HFFc6 (cell line): ENCODE data around the gene STX1A. TPM values are rescaled to one million over a fixed set of nuclear protein-coding genes. Genes with fewer than 3 reads are reported as not detected.
"Not testable (repeated sequence)": the region's sequence is repeated elsewhere in the genome, so short reads cannot be mapped to it uniquely, and the experiment has no call there.

Experiments used
- DNase-seq: peaks from one replicate; pipeline ENCODE4 v3.0.0-alpha.2; 2018
- H3K27ac Mint-ChIP-seq: 2 replicates; pipeline ENCODE4 v1.8.0; 2020; ENCODE audit warnings: mild to moderate bottlenecking, mixed read lengths
- H3K27me3 Mint-ChIP-seq: 2 replicates; pipeline ENCODE4 v1.8.0; 2021; ENCODE audit warnings: mild to moderate bottlenecking, moderate library complexity, mixed read lengths; ENCODE audit not compliant: insufficient read depth
- H3K36me3 Mint-ChIP-seq: 2 replicates; pipeline ENCODE4 v1.8.0; 2021; ENCODE audit warnings: low read depth, mixed read lengths
- H3K4me1 Mint-ChIP-seq: 2 replicates; pipeline ENCODE4 v1.8.0; 2020; ENCODE audit warnings: low read depth, mixed read lengths
- H3K4me3 Mint-ChIP-seq: 2 replicates; pipeline ENCODE4 v1.8.0; 2020; ENCODE audit warnings: mild to moderate bottlenecking, moderate library complexity, mixed read lengths
- H3K9me3 Mint-ChIP-seq: 2 replicates; pipeline ENCODE4 v1.8.0; 2020; ENCODE audit warnings: mild to moderate bottlenecking, mixed read lengths
- CTCF ChIP-seq: fragments of 200-600 bp; sonication (generic); IDR thresholded peaks from 2 replicates; pipeline ENCODE4 v1.5.0; 2021; ENCODE audit warnings: antibody characterized with exemption, mild to moderate bottlenecking
- total RNA-seq, 6 experiments: library from RNA; stranded (reverse); fragmentation: NEBNext Ultra II Directional; extraction: Animal tissue kit (Norgen Biotek cat#: 25700); gene quantifications; 2 replicates in 1 of 6; 3 replicates in 5 of 6; pipeline ENCODE4 v1.2.3, GENCODE V29; 2021

STX1A gene
- total RNA-seq, 6 experiments from 2014 or later, result 9.6 to 14.7 (median 12.2) TPM

GRCh38 chr7:73718438-73718881 is 1.0 kb downstream of the STX1A start:
- Mint-ChIP-seq H3K27ac (peak overlapping the region; percentile 96), H3K27me3 (peaks cover 2% of the 10 kb centered on the region), H3K36me3 (no peaks in the 10 kb centered on the region), H3K4me1 (peaks cover 38% of the 10 kb centered on the region), H3K4me3 (peak overlapping the region; percentile 89), H3K9me3 (no peaks in the 10 kb centered on the region)
- DNase-seq, result no peak
- no peak for TF ChIP-seq CTCF

GRCh38 chr7:73717991-73718405 is 1.5 kb downstream of the STX1A start:
- Mint-ChIP-seq H3K9me3 (no peaks in the 10 kb centered on the region), H3K4me3 (peak overlapping the region; percentile 89), H3K27ac (peak overlapping the region; percentile 96), H3K4me1 (peaks cover 41% of the 10 kb centered on the region), H3K36me3 (peaks cover 2% of the 10 kb centered on the region; the same call in 1 of the 2 replicates), H3K27me3 (peaks cover 2% of the 10 kb centered on the region)
- no peak for TF ChIP-seq CTCF
- DNase-seq, result peak; percentile 85

GRCh38 chr7:73717025-73717807 is 2.3 kb downstream of the STX1A start:
- Mint-ChIP-seq H3K4me1 (peaks cover 49% of the 10 kb centered on the region), H3K27me3 (peaks cover 2% of the 10 kb centered on the region), H3K4me3 (peak overlapping the region; percentile 89), H3K36me3 (peaks cover 7% of the 10 kb centered on the region), H3K9me3 (no peaks in the 10 kb centered on the region), H3K27ac (peak overlapping the region; percentile 96)
- no peak for TF ChIP-seq CTCF
- no peak for DNase-seq

GRCh38 chr7:73716318-73716890 is 3.1 kb downstream of the STX1A start:
- Mint-ChIP-seq H3K4me3 (peak overlapping the region; percentile 65), H3K9me3 (no peaks in the 10 kb centered on the region), H3K27ac (peak overlapping the region; percentile 96), H3K36me3 (peaks cover 7% of the 10 kb centered on the region), H3K27me3 (peaks cover 2% of the 10 kb centered on the region), H3K4me1 (peaks cover 50% of the 10 kb centered on the region)
- DNase-seq, result no peak
- TF ChIP-seq CTCF, result no peak

- H3K36me3 Mint-ChIP-seq, result peaks cover 7% of the 10 kb centered on the region
- H3K9me3 Mint-ChIP-seq, result no peaks in the 10 kb centered on the region
- TF ChIP-seq CTCF, result no peak
- H3K27me3 Mint-ChIP-seq, result peaks cover 2% of the 10 kb centered on the region
- H3K4me3 Mint-ChIP-seq, result peak overlapping the region; percentile 60
- peaks cover 50% of the 10 kb centered on the region for H3K4me1 Mint-ChIP-seq
- peak; percentile 98 for DNase-seq
- peak overlapping the region; percentile 79 for H3K27ac Mint-ChIP-seq
Observed at GRCh38 chr7:73715648-73716317, 3.7 kb downstream of the STX1A start.

GRCh38 chr7:73713319-73713718 is 6.2 kb downstream of the STX1A start:
- not testable (repeated sequence) for DNase-seq, H3K36me3 Mint-ChIP-seq, H3K9me3 Mint-ChIP-seq, H3K4me3 Mint-ChIP-seq, H3K27me3 Mint-ChIP-seq
- Mint-ChIP-seq H3K27ac (peak overlapping the region; percentile 42; the same call in 1 of the 2 replicates), H3K4me1 (peaks cover 42% of the 10 kb centered on the region)
